Measurements from ENCODE around the gene BLTP3B. TPM values are rescaled to one million over a fixed set of nuclear protein-coding genes. Genes with fewer than 3 reads are reported as not detected.

The BLTP3B gene
- total RNA-seq, 2 donors from 2014 or later = 29.1 to 40.6 TPM

- H3K27me3 Mint-ChIP-seq (ENCODE audit: insufficient read depth) = no peaks in the 10 kb centered on the region
- H3K9me3 ChIP-seq (ENCODE audit: control insufficient read depth, low read length) = peaks cover 68% of the 10 kb centered on the region
- 94 to 100% methylated on average over 5 to 7 of the region's 7 CpGs for WGBS, 2 experiments (ENCODE audit: insufficient coverage in 1 of 2, insufficient read length in 1 of 2)
- no peaks in the 10 kb centered on the region for H3K27me3 ChIP-seq (ENCODE audit: control insufficient read depth, insufficient read depth, low read length, poor library complexity, severe bottlenecking)
- H3K4me3 ChIP-seq (ENCODE audit: low read length) = peak overlapping the region; percentile 66
- TF ChIP-seq, protein P1, sequence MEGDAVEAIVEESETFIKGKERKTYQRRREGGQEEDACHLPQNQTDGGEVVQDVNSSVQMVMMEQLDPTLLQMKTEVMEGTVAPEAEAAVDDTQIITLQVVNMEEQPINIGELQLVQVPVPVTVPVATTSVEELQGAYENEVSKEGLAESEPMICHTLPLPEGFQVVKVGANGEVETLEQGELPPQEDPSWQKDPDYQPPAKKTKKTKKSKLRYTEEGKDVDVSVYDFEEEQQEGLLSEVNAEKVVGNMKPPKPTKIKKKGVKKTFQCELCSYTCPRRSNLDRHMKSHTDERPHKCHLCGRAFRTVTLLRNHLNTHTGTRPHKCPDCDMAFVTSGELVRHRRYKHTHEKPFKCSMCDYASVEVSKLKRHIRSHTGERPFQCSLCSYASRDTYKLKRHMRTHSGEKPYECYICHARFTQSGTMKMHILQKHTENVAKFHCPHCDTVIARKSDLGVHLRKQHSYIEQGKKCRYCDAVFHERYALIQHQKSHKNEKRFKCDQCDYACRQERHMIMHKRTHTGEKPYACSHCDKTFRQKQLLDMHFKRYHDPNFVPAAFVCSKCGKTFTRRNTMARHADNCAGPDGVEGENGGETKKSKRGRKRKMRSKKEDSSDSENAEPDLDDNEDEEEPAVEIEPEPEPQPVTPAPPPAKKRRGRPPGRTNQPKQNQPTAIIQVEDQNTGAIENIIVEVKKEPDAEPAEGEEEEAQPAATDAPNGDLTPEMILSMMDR (conservative IDR thresholded peaks at IDR 0.05) = no peak
- H3K4me3 Mint-ChIP-seq = no peak overlapping the region
- H3K4me1 Mint-ChIP-seq = no peaks in the 10 kb centered on the region
- H3K4me1 ChIP-seq (ENCODE audit: control insufficient read depth, insufficient read depth, low read length) = no peaks in the 10 kb centered on the region
- H3K27ac ChIP-seq (ENCODE audit: low read depth, low read length) = no peak overlapping the region
- no peak overlapping the region for H3K27ac Mint-ChIP-seq
- DNase-seq = no peak
- peaks cover 17% of the 10 kb centered on the region for H3K36me3 Mint-ChIP-seq (ENCODE audit: low read depth)
- H3K9ac ChIP-seq (ENCODE audit: extremely low read depth, low read length, poor library complexity, severe bottlenecking) = no peak overlapping the region
- H3K36me3 ChIP-seq (ENCODE audit: control insufficient read depth, insufficient read depth, low read length) = peaks cover 9% of the 10 kb centered on the region
- peaks cover 35% of the 10 kb centered on the region for H3K9me3 Mint-ChIP-seq
Measured at GRCh38 chr12:100145643-100146042, 3.0 kb upstream of the BLTP3B start.

GRCh38 chr12:100141998-100142850 is 450 bp downstream of the BLTP3B start:
- H3K27ac Mint-ChIP-seq = peak overlapping the region; percentile 98
- peak overlapping the region; percentile 89 for H3K4me3 ChIP-seq (ENCODE audit: low read length)
- TF ChIP-seq, protein P1 (conservative IDR thresholded peaks at IDR 0.05) = peak; percentile 16
- no peaks in the 10 kb centered on the region for H3K27me3 Mint-ChIP-seq (ENCODE audit: insufficient read depth)
- peak overlapping the region; percentile 92 for H3K27ac ChIP-seq (ENCODE audit: low read depth, low read length)
- peaks cover 4% of the 10 kb centered on the region for H3K4me1 ChIP-seq (ENCODE audit: control insufficient read depth, insufficient read depth, low read length)
- H3K4me1 Mint-ChIP-seq = peaks cover 17% of the 10 kb centered on the region
- 0% methylated on average over 35 to 86 of the region's 86 CpGs for WGBS, 2 experiments (ENCODE audit: insufficient coverage in 1 of 2, insufficient read length in 1 of 2)
- H3K9me3 Mint-ChIP-seq = peaks cover 24% of the 10 kb centered on the region
- H3K36me3 Mint-ChIP-seq (ENCODE audit: low read depth) = peaks cover 14% of the 10 kb centered on the region
- H3K4me3 Mint-ChIP-seq = peak overlapping the region; percentile 80
- DNase-seq = peak; percentile 89
- peak overlapping the region; percentile 90 for H3K9ac ChIP-seq (ENCODE audit: extremely low read depth, low read length, poor library complexity, severe bottlenecking)
- H3K9me3 ChIP-seq (ENCODE audit: control insufficient read depth, low read length) = peaks cover 42% of the 10 kb centered on the region
- no peaks in the 10 kb centered on the region for H3K27me3 ChIP-seq (ENCODE audit: control insufficient read depth, insufficient read depth, low read length, poor library complexity, severe bottlenecking)
- H3K36me3 ChIP-seq (ENCODE audit: control insufficient read depth, insufficient read depth, low read length) = peaks cover 9% of the 10 kb centered on the region

- peaks cover 11% of the 10 kb centered on the region for H3K36me3 Mint-ChIP-seq (ENCODE audit: low read depth)
- H3K9ac ChIP-seq (ENCODE audit: extremely low read depth, low read length, poor library complexity, severe bottlenecking) = peak overlapping the region; percentile 90
- peak overlapping the region; percentile 89 for H3K4me3 ChIP-seq (ENCODE audit: low read length)
- H3K9me3 ChIP-seq (ENCODE audit: control insufficient read depth, low read length) = peaks cover 36% of the 10 kb centered on the region
- H3K27me3 ChIP-seq (ENCODE audit: control insufficient read depth, insufficient read depth, low read length, poor library complexity, severe bottlenecking) = no peaks in the 10 kb centered on the region
- H3K4me1 ChIP-seq (ENCODE audit: control insufficient read depth, insufficient read depth, low read length) = peaks cover 4% of the 10 kb centered on the region
- no peaks in the 10 kb centered on the region for H3K27me3 Mint-ChIP-seq (ENCODE audit: insufficient read depth)
- peaks cover 17% of the 10 kb centered on the region for H3K4me1 Mint-ChIP-seq
- WGBS, 2 experiments (ENCODE audit: insufficient coverage in 1 of 2, insufficient read length in 1 of 2) = 18 to 26% methylated on average over 5 to 6 of the region's 6 CpGs
- peak overlapping the region; percentile 80 for H3K4me3 Mint-ChIP-seq
- peak overlapping the region; percentile 98 for H3K27ac Mint-ChIP-seq
- no peak overlapping the region for H3K27ac ChIP-seq (ENCODE audit: low read depth, low read length)
- peaks cover 18% of the 10 kb centered on the region for H3K9me3 Mint-ChIP-seq
- TF ChIP-seq, protein P1 (conservative IDR thresholded peaks at IDR 0.05) = no peak
- no peak for DNase-seq
- peaks cover 9% of the 10 kb centered on the region for H3K36me3 ChIP-seq (ENCODE audit: control insufficient read depth, insufficient read depth, low read length)
Measured at GRCh38 chr12:100141666-100141997, 1.0 kb downstream of the BLTP3B start.

All from endodermal cell (in vitro differentiated cells).